HepG2 (cell line): ENCODE results near the gene CACNA1H. TPM values are rescaled to one million over a fixed set of nuclear protein-coding genes. Genes with fewer than 3 reads are reported as not detected.

Source experiments
- FOXA3 ChIP-seq: IDR thresholded peaks from 2 replicates; pipeline ENCODE4 v1.6.1; 2016; ENCODE audit warnings: missing genetic modification reagents, missing compliant biosample characterization
- GLI4 ChIP-seq: sonication (generic); formaldehyde crosslinking; IDR thresholded peaks from 2 replicates; pipeline ENCODE4 v1.5.1; 2020; ENCODE audit warnings: missing genetic modification reagents, mild to moderate bottlenecking, moderate library complexity, borderline replicate concordance
- HOXA7 ChIP-seq: sonication (generic); formaldehyde crosslinking; IDR thresholded peaks from 2 replicates; pipeline ENCODE4 v1.8.1; 2022; ENCODE audit warnings: mild to moderate bottlenecking, missing genetic modification reagents, moderate library complexity
- NFE2L2 ChIP-seq: fragments of 150-350 bp; IDR thresholded peaks from 2 replicates; pipeline ENCODE4 v1.6.1; 2014; ENCODE audit warnings: low read length
- NR2F1 ChIP-seq, 2 experiments: fragments of 450-650 bp in 1 of 2; formaldehyde crosslinking in 1 of 2; IDR thresholded peaks; 2 replicates each; pipeline versions ENCODE4 v1.5.0 to v1.6.1; 2016 to 2020; ENCODE audit warnings: mild to moderate bottlenecking in 1 of 2, missing compliant biosample characterization in 1 of 2, missing genetic modification reagents in 1 of 2, moderate library complexity in 1 of 2
- NR2F2 ChIP-seq: IDR thresholded peaks from 2 replicates; pipeline ENCODE4 v1.6.1; 2012; ENCODE audit warnings: low read depth, inconsistent platforms, borderline replicate concordance
- POGK ChIP-seq: sonication (generic); formaldehyde crosslinking; conservative IDR thresholded peaks from 2 replicates; pipeline ENCODE4 v1.8.0; 2022; ENCODE audit warnings: mild to moderate bottlenecking, moderate library complexity, missing genetic modification reagents
- RFXANK ChIP-seq: IDR thresholded peaks from 2 replicates; pipeline ENCODE4 v1.6.1; 2016
- SIX1 ChIP-seq: sonication (generic); formaldehyde crosslinking; IDR thresholded peaks from 2 replicates; pipeline ENCODE4 v1.4.0; 2020; ENCODE audit warnings: missing genetic modification reagents, borderline replicate concordance
- SOX13 ChIP-seq, 3 experiments: fragments of 450-650 bp in 1 of 3; sonication (generic) in 1 of 3; formaldehyde crosslinking in 1 of 3; IDR thresholded peaks in 2 of 3; conservative IDR thresholded peaks in 1 of 3; 2 replicates each; pipeline versions ENCODE4 v1.5.0 to v1.6.1; 2016 to 2020; ENCODE audit warnings: antibody characterized with exemption in 1 of 3, mild to moderate bottlenecking in 1 of 3, missing compliant biosample characterization in 1 of 3, missing genetic modification reagents in 1 of 3, moderate library complexity in 1 of 3
- TGIF2 ChIP-seq: IDR thresholded peaks from 2 replicates; pipeline ENCODE4 v1.6.1; 2016; ENCODE audit warnings: control low read depth, missing compliant biosample characterization
- ZBTB3 ChIP-seq: sonication (generic); formaldehyde crosslinking; IDR thresholded peaks from 2 replicates; pipeline ENCODE4 v1.4.0; 2020; ENCODE audit warnings: low read depth, mild to moderate bottlenecking, moderate library complexity, missing genetic modification reagents, borderline replicate concordance
- ZMAT3 ChIP-seq: sonication (generic); formaldehyde crosslinking; conservative IDR thresholded peaks from 2 replicates; pipeline ENCODE4 v1.7.0; 2021; ENCODE audit warnings: missing genetic modification reagents
- ZMYM3 ChIP-seq: sonication (generic); formaldehyde crosslinking; IDR thresholded peaks from 2 replicates; pipeline ENCODE4 v1.5.1; 2020; ENCODE audit warnings: mild to moderate bottlenecking, missing genetic modification reagents
- ZNF160 ChIP-seq: sonication (generic); formaldehyde crosslinking; IDR thresholded peaks from 2 replicates; pipeline ENCODE4 v1.8.0; 2022; ENCODE audit warnings: mild to moderate bottlenecking, inconsistent platforms, missing genetic modification reagents
- ZNF225 ChIP-seq: sonication (generic); formaldehyde crosslinking; IDR thresholded peaks from 2 replicates; pipeline ENCODE4 v1.4.0; 2020; ENCODE audit warnings: mild to moderate bottlenecking, missing genetic modification reagents
- ZNF230 ChIP-seq: sonication (generic); formaldehyde crosslinking; IDR thresholded peaks from 2 replicates; pipeline ENCODE4 v1.4.0; 2020; ENCODE audit warnings: mild to moderate bottlenecking, missing genetic modification reagents
- ZNF556 ChIP-seq: sonication (generic); formaldehyde crosslinking; IDR thresholded peaks from 2 replicates; pipeline ENCODE4 v1.4.0; 2020; ENCODE audit warnings: mild to moderate bottlenecking, missing genetic modification reagents, borderline replicate concordance
- ZNF713 ChIP-seq: sonication (generic); formaldehyde crosslinking; IDR thresholded peaks from 2 replicates; pipeline ENCODE4 v1.4.0; 2020; ENCODE audit warnings: mild to moderate bottlenecking, missing genetic modification reagents
- ZNF724P ChIP-seq: sonication (generic); formaldehyde crosslinking; IDR thresholded peaks from 2 replicates; pipeline ENCODE4 v1.8.0; 2022; ENCODE audit warnings: missing genetic modification reagents, borderline replicate concordance
- ZNF75D ChIP-seq: sonication (generic); formaldehyde crosslinking; IDR thresholded peaks from 2 replicates; pipeline ENCODE4 v1.8.1; 2023; ENCODE audit warnings: missing genetic modification reagents, mild to moderate bottlenecking, borderline replicate concordance
- ZNF839 ChIP-seq: sonication (generic); formaldehyde crosslinking; IDR thresholded peaks from 2 replicates; pipeline ENCODE4 v1.4.0; 2020; ENCODE audit warnings: missing genetic modification reagents, mild to moderate bottlenecking, borderline replicate concordance
- ZZZ3 ChIP-seq: sonication (generic); formaldehyde crosslinking; IDR thresholded peaks from 2 replicates; pipeline ENCODE4 v1.4.0; 2020; ENCODE audit warnings: missing genetic modification reagents, mild to moderate bottlenecking, borderline replicate concordance
- polyA plus RNA-seq, 8 experiments: library from polyadenylated mRNA; depleted of rRNA in 3 of 8; stranded (reverse) in 7 of 8; unstranded in 1 of 8; fragments of >200 nt; fragmentation: Illumina TruSeq in 4 of 8; extraction: Trizol in 4 of 8; gene quantifications; 2 replicates each; pipeline versions ENCODE4 v1.2.1 to v1.2.3, GENCODE V29; 2011 to 2016; ENCODE audit warnings: low read depth in 4 of 8, missing spikeins in 1 of 8, mixed read lengths in 1 of 8; ENCODE audit not compliant: insufficient read depth in 1 of 8
- total RNA-seq, 5 experiments: library from RNA; depleted of rRNA; stranded (reverse); fragments of >200 nt; fragmentation: Illumina TruSeq; extraction: Trizol; gene quantifications; 2 replicates each; pipeline ENCODE4 v1.2.3, GENCODE V29; 2016; ENCODE audit warnings: low read depth in 1 of 5
- TF ChIP-seq, protein P1 (sequence below): sonication (generic); formaldehyde crosslinking; IDR thresholded peaks from 2 replicates; pipeline ENCODE4 v1.5.0; 2020; ENCODE audit warnings: missing genetic modification reagents
- TF ChIP-seq, protein P2 (sequence below): sonication (generic); formaldehyde crosslinking; IDR thresholded peaks from 2 replicates; pipeline ENCODE4 v1.5.0; 2020; ENCODE audit warnings: missing genetic modification reagents
- TF ChIP-seq, protein P3 (sequence below): IDR thresholded peaks from 2 replicates; pipeline ENCODE4 v1.6.1; 2016
- TF ChIP-seq, protein P4 (sequence below): sonication (generic); formaldehyde crosslinking; IDR thresholded peaks from 2 replicates; pipeline ENCODE4 v1.4.0; 2020; ENCODE audit warnings: missing genetic modification reagents

CACNA1H gene
- total and polyA plus RNA-seq, 2 of the 13 experiments (the other 11 are each of a cell fraction or from before 2014, with no cell fraction given): 0.40 to 1.8 TPM

DNA sequence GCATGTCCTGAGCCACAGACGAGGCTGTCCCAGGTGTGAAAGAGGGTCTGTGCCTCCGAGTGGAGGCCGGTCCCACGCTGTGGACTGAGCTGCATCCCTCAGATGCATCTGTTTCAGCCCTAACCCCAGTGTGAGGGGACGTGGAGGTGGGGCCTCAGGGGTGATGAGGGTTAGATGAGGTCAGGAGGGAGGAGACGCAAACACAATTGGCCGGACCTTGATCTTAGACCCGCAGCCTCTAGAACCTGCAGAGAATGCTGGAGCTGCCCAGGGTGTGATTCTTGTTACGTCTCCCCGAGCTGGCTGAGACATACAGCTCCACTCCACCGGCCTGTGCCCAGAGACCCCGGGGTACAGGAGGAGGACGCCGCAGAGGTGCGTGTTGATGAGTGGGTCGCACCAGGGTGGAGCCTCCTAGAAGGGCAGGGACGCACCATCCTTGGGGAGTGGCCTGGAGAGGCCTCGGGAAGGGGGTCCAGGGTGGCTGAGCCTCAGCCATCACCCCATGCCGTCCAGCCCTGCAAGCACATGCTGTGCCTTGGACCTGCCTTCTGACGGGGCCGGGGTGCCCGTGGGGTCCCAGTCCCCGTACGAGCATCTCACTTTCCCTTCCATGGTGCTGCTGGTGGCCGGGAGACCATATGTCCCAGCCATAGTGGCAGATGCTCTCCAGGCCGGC is 40.3 kb upstream of the CACNA1H start (continued):
- TF ChIP-seq SOX13 (IDR thresholded peaks at IDR 0.05) (no peak), SOX13 (CRISPR knock-in tag; conservative IDR thresholded peaks at IDR 0.05 in 1 of 2, IDR thresholded peaks at IDR 0.05 in 1 of 2) (peak in 1 of 2 experiments; percentile 45; a peak in 1 of 4 replicates), ZMYM3 (CRISPR knock-in tag) (no peak), GLI4 (CRISPR knock-in tag) (no peak), SIX1 (no peak), ZNF713 (CRISPR knock-in tag) (no peak), ZNF230 (CRISPR knock-in tag) (no peak), FOXA3 (CRISPR knock-in tag) (no peak), ZNF160 (no peak), NFE2L2 (no peak), ZNF225 (CRISPR knock-in tag) (no peak), ZNF839 (CRISPR knock-in tag) (no peak), TGIF2 (CRISPR knock-in tag) (no peak), ZBTB3 (CRISPR knock-in tag) (no peak), ZZZ3 (CRISPR knock-in tag) (no peak), RFXANK (CRISPR knock-in tag) (no peak), ZNF724P (CRISPR knock-in tag) (no peak), HOXA7 (0 out of 2 replicates have a peak, but pooled peaks have one; percentile 61), POGK (no peak), ZNF75D (no peak), ZNF556 (CRISPR knock-in tag) (no peak), NR2F2 (peak; percentile 60; the same call in 1 of the 2 replicates), ZMAT3 (no peak), NR2F1 (CRISPR knock-in tag; IDR thresholded peaks at IDR 0.05) (peak; percentile 71; a peak in 3 of 4 replicates)
- TF ChIP-seq, protein P1, sequence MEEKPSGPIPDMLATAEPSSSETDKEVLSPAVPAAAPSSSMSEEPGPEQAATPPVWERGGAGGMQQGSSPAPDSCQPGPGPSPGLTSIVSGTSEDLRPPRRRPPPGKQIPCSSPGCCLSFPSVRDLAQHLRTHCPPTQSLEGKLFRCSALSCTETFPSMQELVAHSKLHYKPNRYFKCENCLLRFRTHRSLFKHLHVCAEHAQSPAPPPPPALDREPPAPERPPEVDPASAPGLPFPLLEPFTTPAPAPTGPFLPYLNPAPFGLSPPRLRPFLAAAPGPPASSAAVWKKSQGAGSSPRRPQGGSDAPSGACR (CRISPR knock-in tag): no peak
- TF ChIP-seq, protein P2, sequence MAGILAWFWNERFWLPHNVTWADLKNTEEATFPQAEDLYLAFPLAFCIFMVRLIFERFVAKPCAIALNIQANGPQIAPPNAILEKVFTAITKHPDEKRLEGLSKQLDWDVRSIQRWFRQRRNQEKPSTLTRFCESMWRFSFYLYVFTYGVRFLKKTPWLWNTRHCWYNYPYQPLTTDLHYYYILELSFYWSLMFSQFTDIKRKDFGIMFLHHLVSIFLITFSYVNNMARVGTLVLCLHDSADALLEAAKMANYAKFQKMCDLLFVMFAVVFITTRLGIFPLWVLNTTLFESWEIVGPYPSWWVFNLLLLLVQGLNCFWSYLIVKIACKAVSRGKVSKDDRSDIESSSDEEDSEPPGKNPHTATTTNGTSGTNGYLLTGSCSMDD (CRISPR knock-in tag): no peak
- TF ChIP-seq, protein P3, sequence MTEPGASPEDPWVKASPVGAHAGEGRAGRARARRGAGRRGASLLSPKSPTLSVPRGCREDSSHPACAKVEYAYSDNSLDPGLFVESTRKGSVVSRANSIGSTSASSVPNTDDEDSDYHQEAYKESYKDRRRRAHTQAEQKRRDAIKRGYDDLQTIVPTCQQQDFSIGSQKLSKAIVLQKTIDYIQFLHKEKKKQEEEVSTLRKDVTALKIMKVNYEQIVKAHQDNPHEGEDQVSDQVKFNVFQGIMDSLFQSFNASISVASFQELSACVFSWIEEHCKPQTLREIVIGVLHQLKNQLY (CRISPR knock-in tag): no peak
- TF ChIP-seq, protein P4, sequence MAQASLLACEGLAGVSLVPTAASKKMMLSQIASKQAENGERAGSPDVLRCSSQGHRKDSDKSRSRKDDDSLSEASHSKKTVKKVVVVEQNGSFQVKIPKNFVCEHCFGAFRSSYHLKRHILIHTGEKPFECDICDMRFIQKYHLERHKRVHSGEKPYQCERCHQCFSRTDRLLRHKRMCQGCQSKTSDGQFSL: no peak
